ENCODE results near the gene ZNF22.

ZNF22 gene

DNA sequence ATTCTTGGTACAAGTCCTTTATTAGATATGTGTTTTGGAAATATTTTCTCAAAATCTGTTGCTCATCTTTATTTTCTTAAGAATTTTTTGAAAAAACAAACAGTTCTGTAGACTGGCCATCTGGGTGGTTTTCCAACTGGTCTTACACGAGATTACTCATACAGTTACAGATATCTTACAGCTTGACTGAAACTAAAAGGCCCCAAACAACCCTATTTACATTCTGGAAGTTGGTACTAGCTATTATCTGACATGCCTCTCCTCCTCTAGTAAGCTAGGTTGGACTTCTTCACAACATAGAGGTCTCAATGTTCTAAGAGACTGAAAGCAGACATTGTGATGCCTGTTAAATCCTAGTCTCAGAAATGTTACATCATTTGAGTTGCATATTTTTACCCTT, 52.0 kb downstream of the ZNF22 start:
- Mint-ChIP-seq H3K36me3 (ENCODE audit: low read depth) (no peaks in the 10 kb centered on the region), H3K4me3 (no peak overlapping the region), H3K4me1 (ENCODE audit: low read depth) (no peaks in the 10 kb centered on the region), H3K9me3 (peaks cover 8% of the 10 kb centered on the region), H3K27ac (no peak overlapping the region), H3K27me3 (peaks cover 7% of the 10 kb centered on the region)

DNA sequence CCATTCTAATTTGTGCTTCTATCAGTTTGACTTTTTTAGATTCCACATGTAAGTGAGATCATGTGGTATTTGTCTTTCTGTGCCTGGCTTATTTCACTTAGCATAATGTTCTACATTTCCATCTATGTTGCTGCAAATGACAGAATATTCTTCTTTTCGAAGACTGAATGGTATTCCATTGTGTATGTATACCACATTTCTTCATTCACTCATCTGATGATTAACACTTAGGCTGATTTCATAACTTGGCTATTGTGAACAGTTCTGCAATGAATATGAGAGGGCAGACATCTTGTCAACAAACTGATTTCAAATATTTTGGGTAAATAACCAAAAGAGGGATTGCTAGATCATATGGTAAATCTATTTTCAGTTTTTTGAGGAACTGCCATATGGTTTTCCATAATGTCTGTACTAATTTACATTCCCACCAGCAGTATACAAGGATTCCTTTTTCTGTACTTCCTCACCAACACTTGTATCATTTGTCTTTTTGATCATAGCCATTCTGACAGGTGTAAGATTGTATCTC, 52.9 kb downstream of the ZNF22 start:
- Mint-ChIP-seq H3K27ac (no peak overlapping the region), H3K27me3 (peaks cover 7% of the 10 kb centered on the region), H3K9me3 (peaks cover 8% of the 10 kb centered on the region), H3K4me1 (ENCODE audit: low read depth) (no peaks in the 10 kb centered on the region), H3K36me3 (ENCODE audit: low read depth) (no peaks in the 10 kb centered on the region), H3K4me3 (no peak overlapping the region)

Measured in stimulated activated naive CD8-positive, alpha-beta T cell treated with anti-CD3 and anti-CD28 coated beads, Interleukin-15, Interleukin-2, amounts not matched to agents 100 ng/mL and 50 ng/mL, for 24 hours (primary cell).